Measurements from ENCODE around the gene CDH23.

GRCh38 chr10:71725998-71726579 is 329.4 kb downstream of the CDH23 start:
- peak; percentile 28 for TF ChIP-seq CTCF (IDR thresholded peaks at IDR 0.05; ENCODE audit: poor library complexity)
- TF ChIP-seq EZH2 (IDR thresholded peaks at IDR 0.05; ENCODE audit: borderline replicate concordance) = no peak
- no peak for TF ChIP-seq EZH2phosphoT487 (IDR thresholded peaks at IDR 0.05; ENCODE audit: low read depth, severe bottlenecking, unreplicated experiment)
